GM18508 (cell line): ENCODE measurements around the gene SLC44A4.

ENCODE experiments used
- ATAC-seq: cut with Tn5 transposase; IDR thresholded peaks from one replicate; pipeline ENCODE4 v1.9.1; 2021; ENCODE audit warnings: moderate number of reproducible peaks; ENCODE audit not compliant: insufficient read depth, unreplicated experiment

Gene SLC44A4

DNA sequence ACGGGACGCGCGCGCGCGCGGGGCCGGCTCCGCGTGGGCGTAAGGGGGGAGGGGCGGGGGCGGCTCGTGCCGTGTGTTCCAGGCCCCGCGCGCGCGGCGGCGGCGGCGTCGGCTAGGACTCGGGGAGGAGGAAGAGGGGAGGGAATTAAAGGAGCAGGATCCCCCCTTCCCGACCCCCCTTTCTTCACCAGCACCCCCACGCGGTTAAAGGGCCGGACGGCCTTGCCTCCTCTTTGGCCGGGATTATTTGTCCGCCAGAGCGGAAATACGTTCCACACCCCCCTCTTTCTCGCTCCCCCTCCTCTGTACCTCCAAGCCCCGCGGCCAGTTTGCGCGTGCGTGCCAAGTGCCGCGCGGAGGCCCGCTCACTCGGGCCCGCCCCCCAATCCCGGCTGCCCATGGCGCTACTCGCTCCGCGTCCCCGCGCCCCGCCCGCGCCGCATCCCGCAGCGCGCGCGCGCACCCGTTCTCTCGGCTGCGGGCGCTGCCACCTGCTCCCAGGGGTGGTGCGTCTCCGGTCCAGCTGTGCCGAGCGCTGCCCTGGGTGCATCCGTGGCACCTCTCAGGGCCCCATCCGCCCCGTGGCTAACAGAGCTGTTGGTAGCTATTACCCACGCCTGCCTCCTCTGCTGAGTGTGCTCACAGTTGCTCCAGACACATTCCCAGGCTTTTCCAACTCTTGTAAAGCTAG lies 23.3 kb upstream of the SLC44A4 start, which contains the start of gene ZBTB12:
Gene ZBTB12 (minus strand): TSS at position 134 of the 691 bp plus-strand sequence. CDS start 781 bp downstream, outside the sequence.
- ATAC-seq: no peak

DNA sequence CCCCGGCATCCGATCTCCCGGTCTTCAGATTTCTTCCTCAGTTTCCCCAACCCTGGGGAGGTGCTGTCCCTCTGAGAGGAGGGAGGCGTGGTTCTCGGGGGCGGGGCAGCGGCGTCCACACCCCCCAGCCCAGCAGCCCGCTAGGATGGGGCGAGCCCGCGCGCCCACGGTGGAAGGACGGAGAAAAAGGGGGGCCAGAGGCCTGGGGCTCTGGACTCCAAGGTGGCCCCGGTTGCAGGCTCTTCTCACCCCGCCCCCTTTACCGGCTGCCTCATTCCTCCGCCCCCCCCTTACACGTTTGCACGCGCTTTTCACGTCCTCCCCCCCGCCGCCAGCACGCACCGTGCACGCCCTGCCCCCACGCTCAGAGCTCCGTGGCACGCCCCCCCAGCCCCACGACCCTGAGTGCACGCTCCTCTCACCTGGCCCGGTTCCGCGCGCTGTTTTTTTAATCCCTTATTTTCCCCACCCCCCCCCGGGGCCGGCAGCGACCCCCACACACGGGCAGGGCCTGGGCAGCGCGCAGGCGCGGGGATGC lies 22.7 kb upstream of the SLC44A4 start:
- ATAC-seq: no peak

DNA sequence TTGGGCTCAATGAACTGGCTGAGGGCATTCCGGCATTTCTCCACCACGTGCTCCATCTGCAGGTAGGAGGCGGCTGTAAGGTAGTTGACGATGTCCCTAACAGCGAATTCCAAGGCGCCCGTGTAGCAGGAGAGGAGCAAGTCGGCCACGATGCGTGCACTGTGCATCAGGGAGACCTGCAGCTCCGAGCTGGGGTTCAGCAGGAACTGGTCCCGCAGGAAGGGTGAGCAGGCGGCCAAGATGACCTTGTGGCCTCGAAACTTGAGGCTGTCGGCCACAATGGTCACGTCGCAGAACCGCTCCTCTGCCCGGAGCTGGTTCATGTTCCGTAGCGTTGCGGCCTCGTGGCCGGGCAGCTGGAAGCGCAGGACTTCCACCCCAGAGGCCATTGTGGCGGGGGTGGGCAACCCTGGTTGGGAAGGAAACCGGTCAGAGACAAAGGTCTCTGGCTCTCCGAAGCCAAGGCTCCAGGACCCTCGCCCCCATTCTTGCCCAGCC lies 22.2 kb upstream of the SLC44A4 start:
- no peak for ATAC-seq

DNA sequence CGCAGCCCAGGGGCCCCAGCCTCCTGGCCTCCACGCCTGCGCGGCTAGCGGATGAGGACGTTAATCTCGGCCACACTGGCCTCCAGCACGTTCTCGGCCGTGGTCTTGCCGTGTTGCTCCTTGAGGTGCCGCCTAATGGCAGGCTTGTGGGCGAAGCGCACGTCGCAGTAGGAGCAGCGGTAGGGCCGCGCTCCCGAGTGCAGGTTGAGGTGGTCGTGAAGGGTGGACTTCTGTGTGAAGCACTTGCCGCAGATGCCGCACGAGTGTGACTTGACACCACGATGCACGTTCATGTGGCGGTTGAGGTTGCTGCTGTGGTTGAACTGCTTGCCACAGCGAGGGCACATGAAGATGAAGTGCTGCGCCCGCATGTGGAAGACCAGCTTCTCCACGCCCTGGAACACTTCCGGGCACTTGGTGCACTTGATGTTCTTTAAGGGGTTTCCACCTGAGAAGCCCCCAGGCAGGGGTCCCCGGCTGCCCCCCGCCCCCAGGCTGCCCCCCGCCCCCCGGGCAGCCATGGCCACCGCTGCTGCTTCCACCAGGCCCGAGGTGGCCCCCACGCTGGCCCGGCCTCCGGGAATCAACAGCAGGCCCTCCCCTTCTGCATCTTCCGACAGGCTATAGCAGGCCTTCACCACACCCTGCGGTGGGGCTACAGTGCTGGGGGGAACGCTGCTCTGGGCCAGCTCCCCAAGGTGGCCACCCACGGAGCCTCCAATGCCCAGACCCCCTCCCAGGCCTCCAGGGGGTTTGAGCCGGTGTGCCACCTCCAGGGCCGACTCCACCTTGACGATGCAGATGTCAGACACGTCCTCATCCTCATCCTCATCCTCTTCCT lies 21.3 kb upstream of the SLC44A4 start:
- no peak for ATAC-seq

DNA sequence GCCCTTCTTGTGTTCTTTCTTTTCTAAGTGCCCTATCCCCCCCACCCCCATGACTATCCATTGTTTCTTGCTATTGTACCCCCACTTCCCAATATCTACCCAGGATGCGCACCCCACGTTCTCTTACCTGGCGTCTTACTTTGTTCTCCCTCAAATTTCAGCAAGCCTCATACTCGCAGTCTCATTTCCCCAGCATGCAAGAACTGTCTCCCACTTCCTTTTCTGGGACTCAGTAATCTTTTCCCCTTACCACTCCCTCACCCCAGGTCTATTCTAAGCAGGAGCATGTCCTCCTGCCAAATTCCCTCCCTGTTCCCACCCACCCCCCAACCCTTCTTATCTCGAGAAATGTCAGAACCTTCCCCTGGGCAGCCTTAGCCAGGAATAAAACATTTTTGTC lies 20.4 kb upstream of the SLC44A4 start:
- ATAC-seq: no peak

DNA sequence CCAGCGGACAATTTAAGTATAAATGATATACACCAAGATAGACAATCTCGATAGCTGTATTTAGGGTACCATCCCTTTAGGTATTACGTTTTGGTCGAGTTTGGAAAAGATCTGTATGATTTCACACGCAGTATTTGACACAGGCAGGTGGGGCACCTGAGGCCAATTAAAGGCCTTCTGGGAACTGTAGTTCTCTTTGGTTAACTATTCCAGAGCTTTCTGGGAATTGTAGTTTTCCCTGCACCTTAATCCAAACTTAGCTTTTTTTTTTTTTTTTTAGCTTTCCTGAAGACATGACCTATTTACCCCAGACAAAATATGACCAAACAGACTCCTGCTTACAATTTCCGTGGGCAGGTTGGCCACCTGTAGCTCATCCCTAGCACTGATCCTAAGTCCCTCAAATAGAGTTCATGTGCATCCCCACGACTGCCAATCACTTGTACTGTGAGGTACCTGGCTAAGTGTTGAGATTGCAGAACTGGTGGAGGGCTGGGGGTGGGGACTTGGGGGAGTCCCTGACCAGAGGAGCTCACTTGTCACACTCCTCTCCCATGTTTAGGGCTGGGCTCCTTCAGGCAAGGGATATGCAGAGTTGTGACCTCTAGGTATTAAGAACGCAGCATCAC lies 19.7 kb upstream of the SLC44A4 start:
- ATAC-seq: no peak

DNA sequence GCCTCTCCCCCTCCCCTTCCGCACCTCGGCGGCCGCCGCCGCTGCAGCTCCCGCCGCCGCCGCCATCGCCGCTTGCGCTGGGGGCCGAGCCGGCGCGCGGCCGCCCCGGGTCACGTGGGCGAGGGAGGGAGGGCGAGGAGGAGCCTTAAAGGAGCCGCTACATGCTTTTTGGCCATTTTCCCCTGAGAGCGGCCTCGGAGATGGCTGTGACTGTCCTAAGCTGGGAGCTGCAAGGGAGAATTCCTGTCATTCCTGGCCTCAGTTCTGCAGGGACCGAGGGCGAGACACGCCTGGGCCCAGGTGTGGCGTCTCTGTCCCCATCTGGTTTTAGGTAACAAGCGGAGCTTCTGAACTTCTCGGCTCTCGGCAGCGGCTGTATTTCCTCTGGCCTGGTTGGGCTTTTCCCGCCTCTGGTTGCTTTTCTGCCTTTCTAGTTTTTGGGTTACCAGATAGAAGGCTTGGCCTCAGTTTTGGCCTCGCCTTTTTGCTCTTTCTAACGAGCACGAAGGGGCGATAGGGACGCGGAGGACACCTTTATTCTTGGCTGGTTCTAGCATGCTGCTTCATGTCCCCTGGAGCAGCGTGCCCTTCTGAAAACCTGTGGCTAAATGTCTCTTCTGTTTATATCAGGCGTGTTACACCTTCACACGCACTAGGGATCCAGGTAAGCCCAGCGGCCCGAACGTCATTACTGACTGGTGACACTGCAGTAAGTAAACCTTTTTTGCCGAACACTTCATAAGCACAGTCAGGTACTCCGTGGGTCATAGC lies 19.0 kb upstream of the SLC44A4 start, which contains the start of gene EHMT2:
Gene EHMT2 (minus strand): TSS at position 87 of the 771 bp plus-strand sequence. CDS start 21 bp downstream, at position 66.
- no peak for ATAC-seq

DNA sequence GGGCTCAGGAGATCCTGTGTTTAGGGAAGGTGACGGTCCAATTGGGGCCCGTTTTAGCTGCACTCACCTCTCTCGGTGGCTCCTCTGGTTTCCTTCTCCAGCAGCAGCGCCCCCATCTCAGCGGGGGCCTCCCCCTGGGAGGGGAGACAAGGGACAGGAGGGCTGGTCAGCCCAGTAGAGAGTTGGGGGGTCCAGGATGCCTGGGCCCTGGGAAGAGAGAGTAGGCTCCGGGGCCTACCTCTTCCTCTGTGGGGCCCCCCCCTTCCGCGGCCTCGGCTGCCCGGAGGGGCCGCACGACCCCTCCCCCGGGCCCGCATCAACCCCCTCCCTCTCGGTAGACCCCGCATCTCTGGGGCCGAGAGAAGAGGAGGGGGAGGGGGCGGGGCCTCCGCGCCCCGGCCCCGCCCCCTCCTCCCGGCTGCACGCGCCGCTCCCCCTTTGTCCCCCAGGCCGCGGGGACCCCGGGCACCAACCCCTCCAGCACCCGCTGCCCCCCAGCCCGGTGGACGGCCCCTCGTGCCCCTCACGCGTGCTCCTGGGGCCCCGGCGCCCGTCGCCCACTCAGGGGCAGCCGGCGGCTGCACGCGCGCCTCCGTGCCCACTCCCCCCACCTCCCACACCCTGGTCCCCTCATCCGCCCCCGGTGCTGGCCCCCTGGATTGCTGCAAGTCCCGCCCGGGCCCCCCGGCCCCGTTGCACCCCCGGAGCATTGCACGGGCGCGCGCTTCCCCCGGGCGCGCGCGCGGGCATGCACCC lies 18.2 kb upstream of the SLC44A4 start:
- no peak for ATAC-seq

DNA sequence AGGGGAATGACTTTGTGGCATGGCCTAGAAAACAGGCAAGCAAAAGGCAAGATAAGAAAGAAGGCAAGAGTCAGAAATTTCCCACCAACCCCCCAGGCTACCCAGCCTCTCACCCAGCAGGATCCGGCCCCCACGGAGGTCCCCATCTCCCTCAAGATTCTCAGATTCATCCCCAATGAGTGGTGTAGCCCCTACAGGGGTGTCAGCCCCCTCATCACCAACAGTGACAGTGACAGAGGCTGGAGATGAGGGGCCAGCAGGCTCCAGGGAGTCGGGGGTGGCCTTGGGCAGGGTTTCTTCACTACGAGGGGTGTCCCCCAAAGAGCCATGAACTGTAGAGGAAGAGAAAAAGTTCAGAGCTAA lies 17.7 kb upstream of the SLC44A4 start:
- ATAC-seq: no peak

DNA sequence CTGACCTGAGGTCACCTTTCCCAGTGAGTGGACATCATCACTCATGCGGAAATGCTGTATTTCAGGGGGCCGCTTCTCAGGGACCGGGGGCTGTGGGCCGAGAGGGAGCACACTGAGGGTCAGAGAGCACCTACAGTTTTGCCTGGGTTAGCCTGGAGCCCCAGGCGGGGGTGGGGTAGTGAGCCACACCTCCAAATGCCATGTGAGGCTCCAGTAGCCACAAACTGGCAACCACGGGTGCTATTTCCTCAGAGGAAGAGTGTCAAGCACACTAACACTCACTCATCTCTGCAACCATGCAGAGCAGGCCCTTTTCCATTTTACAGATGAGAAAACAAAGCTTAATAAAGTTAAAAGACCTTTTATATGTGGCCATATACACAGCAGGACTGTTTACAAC lies 14.0 kb upstream of the SLC44A4 start:
- no peak for ATAC-seq

DNA sequence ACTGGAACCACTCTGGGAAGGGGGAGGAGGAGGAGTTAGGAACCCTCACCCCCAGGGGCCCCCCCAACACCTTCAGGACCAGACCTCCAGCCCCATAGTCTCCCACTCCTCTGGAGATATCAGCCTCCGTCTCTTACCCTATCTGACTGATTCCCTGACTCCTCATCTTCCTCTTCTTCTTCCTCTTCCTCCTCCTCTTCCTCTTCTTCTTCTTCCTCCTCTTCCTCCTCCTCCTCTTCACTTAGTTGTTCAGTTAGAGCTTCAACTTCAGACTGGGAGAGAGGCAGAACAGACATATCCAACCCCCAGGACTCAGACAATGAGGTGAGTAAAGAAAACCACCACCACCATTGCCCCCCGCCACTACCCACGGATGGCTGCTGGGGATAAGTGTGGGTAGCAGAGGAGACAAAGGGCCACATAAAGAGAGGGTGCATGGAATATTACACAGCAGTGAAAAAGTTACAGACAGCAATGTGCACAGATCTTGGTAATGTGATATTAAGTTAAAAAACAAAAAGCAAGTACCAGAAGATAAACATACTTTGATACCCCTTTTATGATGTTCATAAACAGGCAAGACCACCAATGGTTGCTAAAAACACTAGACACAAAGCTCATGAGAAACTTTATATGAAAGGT lies 10.7 kb upstream of the SLC44A4 start:
- no peak for ATAC-seq

DNA sequence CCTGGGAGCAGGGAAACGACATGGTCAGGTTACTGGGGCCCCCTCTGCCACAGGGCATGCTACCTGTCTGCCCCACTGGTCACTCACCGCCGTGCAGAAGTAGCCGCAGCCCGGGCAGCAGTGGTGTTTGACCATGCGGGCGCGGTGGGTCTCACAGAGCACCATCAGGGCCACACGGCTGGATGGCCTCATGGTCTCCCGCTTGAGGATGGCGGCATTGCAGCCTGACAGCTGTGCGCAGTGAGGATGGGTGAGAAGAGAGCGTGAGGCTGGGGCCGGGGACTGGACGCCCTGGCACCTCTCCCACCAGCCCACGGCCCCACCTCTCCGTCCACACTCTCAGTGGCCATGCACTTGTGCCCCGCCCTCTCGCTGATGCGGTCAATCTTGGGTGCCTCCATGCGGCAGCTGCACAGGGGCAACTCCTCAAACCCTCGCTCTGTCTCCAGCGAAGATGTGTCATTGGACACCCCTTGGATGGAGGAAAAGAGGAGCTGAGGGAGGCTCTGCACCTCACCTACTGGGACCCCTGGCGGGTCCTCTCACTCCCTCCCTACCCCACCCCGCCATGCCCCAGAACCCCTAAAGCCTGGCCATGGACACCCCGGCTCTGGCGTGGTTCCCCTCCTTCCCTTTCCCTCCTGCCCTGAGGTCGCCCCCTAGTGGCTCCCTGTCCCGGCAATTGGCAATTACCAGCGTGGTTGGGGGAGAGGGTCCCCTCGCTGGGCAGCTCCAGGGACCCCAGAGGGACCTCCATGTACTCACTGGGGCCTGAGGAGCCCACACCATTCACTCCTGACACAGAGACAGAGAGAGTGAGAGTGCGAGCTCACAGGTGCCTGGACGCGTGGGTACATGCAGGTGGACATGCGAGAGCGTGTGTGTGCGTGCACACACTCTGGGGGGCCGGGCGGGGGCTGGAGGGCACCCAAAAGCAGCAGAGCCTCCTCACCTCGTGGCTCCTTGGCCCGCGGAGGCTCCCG lies 9.8 kb upstream of the SLC44A4 start:
- ATAC-seq: no peak

DNA sequence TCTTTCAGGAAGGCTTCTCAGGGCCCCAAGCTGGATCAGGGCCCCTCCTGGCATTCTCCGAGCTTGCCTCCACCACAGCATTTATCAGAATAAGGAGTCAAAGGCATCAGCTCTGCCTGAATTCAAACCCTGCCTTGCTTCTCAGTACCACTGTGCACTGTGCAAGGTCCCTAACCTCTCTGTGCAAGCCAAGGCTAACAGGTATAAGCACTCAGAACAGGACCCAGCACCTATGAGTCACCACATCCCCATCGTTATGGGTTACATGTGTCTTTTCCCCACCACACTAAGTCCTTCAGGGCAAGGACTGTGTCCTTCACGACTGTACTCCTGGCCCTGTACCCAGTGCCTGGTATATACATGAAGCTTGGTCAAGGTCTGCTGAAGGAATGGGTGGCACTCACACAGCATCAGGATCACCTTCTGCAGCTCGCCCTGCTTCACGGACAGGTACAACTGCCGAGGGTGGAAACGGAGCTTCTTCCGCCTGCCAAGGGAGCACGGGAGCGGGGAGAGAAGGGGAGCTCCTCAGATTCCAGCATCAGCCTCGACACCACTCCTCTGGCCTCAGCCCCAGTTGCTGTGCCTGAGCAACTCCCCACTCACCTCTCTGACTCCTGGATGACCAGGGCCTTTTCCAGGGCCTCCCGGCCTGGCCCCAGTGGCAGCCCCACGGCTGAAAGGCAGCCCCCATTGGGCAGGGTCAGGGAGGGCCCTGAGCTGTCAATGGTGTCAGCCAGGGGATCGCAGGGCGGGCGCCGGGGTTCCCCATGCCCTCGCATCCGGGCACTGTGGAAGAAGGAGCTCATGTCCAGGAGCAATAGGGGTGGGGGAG lies 8.6 kb upstream of the SLC44A4 start:
- ATAC-seq: no peak

DNA sequence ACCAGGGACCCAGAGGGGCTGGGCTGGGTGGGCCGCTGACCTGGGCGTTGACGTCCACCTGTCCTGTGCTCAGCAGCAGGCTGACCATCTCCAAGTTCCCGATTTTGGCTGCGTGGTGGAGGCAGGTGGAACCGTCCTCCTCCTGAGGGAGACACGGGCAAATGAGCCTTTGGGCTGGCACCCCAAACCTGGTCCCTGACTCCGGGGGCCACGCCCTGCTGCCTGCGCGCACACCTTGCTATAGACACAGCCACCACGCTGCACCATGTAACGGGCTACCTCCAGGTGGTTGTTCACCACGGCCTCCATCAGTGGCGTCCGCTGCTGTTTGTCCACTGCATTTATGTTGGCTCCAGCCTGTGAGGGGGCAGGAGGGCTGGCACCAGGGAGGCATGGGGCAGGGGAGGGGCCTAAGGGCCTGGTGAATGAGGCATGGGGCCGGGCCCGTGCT lies 7.8 kb upstream of the SLC44A4 start:
- ATAC-seq: no peak

DNA sequence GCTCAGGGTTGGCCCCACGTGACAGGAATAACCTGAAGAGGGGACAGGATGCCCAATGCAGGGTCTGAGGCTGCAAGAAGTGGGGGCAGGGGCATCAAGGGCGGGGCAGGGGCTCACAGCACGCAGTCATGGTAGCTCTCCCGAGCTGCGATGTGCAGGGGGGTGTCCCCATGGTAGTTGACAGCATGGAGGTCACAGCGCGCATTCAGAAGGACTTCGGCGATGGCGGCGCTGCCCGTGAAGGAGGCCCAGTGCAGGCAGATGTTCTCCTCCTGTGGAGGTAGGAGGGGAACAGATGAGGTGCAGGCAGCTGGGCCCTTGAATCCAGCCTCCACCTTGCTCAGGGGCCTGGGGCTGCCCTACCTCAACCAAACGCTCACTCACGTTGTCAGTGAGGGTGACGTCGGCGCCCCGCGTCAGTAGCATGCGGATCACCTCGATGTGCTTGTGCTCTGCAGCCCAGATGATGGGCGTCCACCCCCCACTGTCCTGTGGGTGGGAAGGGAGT lies 5.8 kb upstream of the SLC44A4 start:
- ATAC-seq: no peak

DNA sequence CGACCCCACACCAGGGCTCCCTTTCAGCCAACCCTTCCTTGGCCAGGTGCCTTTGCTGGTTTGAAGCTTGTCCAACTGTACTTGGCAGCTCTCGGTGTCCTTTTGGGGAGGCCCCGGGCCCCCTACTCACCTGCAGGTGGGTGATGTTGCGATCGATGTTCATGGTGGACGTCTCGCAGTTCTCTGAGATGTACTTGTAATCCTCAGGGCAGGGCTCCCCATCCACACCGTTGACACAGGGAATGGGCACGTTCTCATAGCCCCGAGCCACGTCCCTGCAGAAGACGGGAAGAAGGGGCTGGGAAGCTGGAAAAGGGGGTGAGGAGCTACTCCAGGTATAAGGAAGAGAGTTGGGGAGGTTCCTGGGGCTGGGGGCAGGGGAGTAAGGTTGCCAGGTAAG lies 4.9 kb upstream of the SLC44A4 start:
- no peak for ATAC-seq

DNA sequence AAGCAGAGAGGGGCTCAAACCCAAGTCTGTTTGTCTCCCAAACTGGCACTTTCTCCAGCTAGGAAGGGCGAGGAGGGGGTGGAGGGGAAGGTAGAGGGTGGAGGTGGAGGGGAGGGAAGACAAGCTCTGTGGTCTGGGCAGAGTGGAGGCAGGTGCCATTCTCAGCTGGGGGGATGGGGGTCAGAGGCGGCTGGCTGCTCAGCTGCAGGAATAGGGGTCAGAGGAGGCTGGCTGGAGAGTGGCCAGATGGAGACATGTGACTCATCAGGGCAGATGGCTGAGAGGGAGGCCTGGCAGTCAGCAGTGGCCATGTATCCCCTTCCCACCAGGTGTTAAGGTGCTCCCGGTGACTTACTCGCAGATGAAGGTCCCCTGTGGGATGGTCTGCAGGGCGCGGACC lies 3.5 kb upstream of the SLC44A4 start:
- no peak for ATAC-seq
